Vagina (tissue), 2 donors: ENCODE measurements around the gene MFN2.

ENCODE experiments used
- CTCF ChIP-seq, 3 experiments: fragments of 450-650 bp in 2 of 3; fragments of 200-600 bp in 1 of 3; sonication (generic) in 1 of 3; IDR thresholded peaks; one replicate each; pipeline ENCODE4 v1.5.1; 2017 to 2019; ENCODE audit warnings: antibody characterized with exemption in 3 of 3, mild to moderate bottlenecking in 2 of 3, moderate library complexity in 2 of 3
- POLR2A ChIP-seq, 2 donors: fragments of 450-650 bp; IDR thresholded peaks; one replicate each; pipeline ENCODE4 v1.6.1; 2017; ENCODE audit warnings: antibody characterized with exemption in 2 of 2, mild to moderate bottlenecking in 2 of 2, moderate library complexity in 2 of 2
- POLR2AphosphoS5 ChIP-seq, 2 donors: sonication (generic); formaldehyde crosslinking; IDR thresholded peaks; one replicate each; pipeline ENCODE4 v1.9.0; 2017; ENCODE audit warnings: antibody characterized with exemption in 2 of 2, mild to moderate bottlenecking in 2 of 2, low read depth in 1 of 2; ENCODE audit not compliant: insufficient read depth in 1 of 2

- TF ChIP-seq CTCF (IDR thresholded peaks at IDR 0.05) (no peak), POLR2AphosphoS5 (IDR thresholded peaks at IDR 0.05; ENCODE audit: insufficient read depth in 1 of 2, low read depth in 1 of 2) (no peak), POLR2A (IDR thresholded peaks at IDR 0.05) (no peak)
These were observed 26.1 kb downstream of the MFN2 start for GRCh38 chr1:12006167-12006921.
